ENCODE data around the gene PRPF40A.

The PRPF40A gene

GRCh38 chr2:152718909-152719645 is 1.8 kb upstream of the PRPF40A start:
- Histone ChIP-seq H3K36me3 (ENCODE audit: control insufficient read depth in 4 of 4, insufficient read depth in 4 of 4, low read length in 3 of 4) (peaks cover 8 to 19% (median 15%) of the 10 kb centered on the region in 4 experiments), H3K9me3 (ENCODE audit: control extremely low read depth in 1 of 5, control insufficient read depth in 4 of 5, insufficient read depth in 2 of 5, low read depth in 1 of 5, low read length in 4 of 5) (no peaks in the 10 kb centered on the region), H3K27me3 (replicated peaks in 2 of 5; ENCODE audit: control insufficient read depth in 4 of 5, insufficient read depth in 5 of 5, low read length in 4 of 5) (no peaks in the 10 kb centered on the region), H3K4me1 (ENCODE audit: control extremely low read depth in 1 of 4, control insufficient read depth in 4 of 4, insufficient read depth in 4 of 4, low read length in 3 of 4) (peaks cover 22 to 37% (median 31%) of the 10 kb centered on the region in 4 experiments), H3K4me3 (ENCODE audit: control insufficient read depth in 1 of 7, extremely low read depth in 1 of 7, insufficient read depth in 4 of 7, low read depth in 2 of 7, low read length in 6 of 7) (peak overlapping the region; percentile 90 to 100 (median 99)), H3K27ac (ENCODE audit: insufficient read depth in 1 of 2, low read depth in 1 of 2, low read length in 2 of 2, poor library complexity in 1 of 2, severe bottlenecking in 2 of 2) (peak overlapping the region; percentile 90 to 96)
- peak in 1 of 3 donors; percentile 51 for DNase-seq
- CTCF ChIA-PET: interaction anchor here (1.3 to 2.6 kb wide), 2 partner anchors 12 to 23 kb away, joined by 3 to 9 read pairs; no protein-coding TSS in a partner anchor
- POLR2A ChIA-PET: interaction anchor here (0.5 kb wide), 1 partner anchor 908 kb away, joined by 3 read pairs; no protein-coding TSS in a partner anchor
- 5% methylated on average over 15 of the region's 23 CpGs for WGBS (ENCODE audit: insufficient coverage)

DNA sequence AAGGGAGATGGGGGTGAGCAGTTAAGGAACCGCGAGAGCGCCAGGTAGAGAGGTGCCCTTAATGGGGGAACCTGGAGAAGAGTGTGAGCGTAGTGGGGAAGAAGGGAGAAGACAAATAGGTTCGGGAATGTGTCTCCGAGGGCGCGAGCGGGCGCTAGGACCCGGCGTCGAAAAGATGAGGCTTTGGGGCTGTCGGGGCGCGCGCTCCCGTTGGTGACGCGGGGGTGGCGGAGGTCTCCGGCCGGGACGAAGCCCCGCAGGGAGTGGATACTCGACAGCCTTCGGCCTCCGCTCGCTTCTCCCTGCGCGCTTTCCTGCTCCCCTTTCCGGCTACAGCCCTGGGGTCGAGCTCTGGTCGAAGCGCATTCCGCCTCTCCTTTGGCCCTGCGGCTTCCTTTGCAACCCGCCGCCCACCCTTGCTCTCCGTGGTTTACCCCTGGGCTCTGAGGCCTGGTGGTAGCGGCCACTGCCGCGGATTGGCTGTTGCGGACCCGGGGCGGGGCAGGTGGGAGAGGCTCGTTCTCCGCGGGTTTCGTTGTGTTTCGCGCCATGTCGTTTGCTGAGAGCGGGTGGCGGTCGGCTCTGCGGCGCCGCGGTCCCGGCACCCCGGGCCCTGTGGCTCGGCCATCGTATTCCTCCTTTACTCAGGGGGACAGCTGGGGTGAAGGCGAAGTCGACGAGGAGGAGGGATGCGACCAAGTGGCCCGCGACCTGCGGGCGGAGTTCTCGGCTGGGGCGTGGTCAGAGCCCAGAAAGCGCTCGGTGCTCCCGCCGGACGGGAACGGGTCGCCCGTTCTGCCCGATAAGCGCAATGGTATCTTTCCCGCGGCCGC is 1.0 kb upstream of the PRPF40A start, which contains the start of gene ARL6IP6:
Gene ARL6IP6, plus strand, starts transcription at position 545 of the 833 bp plus-strand sequence. Its CDS starts 5 bp downstream, at position 550.
- ChIA-PET POLR2A (no interaction called here), CTCF (interaction anchor here (1.3 to 4.2 kb wide), 3 partner anchors 13 to 24 kb away, joined by 3 to 40 read pairs (median 9); no protein-coding TSS in a partner anchor)
- DNase-seq: peak; percentile 91 to 96 (median 95)
- Histone ChIP-seq H3K27ac (ENCODE audit: insufficient read depth in 1 of 2, low read depth in 1 of 2, low read length in 2 of 2, poor library complexity in 1 of 2, severe bottlenecking in 2 of 2) (peak within 1 kb of the TSS; percentile 90 to 96), H3K4me3 (ENCODE audit: control insufficient read depth in 1 of 7, extremely low read depth in 1 of 7, insufficient read depth in 4 of 7, low read depth in 2 of 7, low read length in 6 of 7) (peak within 1 kb of the TSS; percentile 90 to 100 (median 99)), H3K9me3 (ENCODE audit: control extremely low read depth in 1 of 5, control insufficient read depth in 4 of 5, insufficient read depth in 2 of 5, low read depth in 1 of 5, low read length in 4 of 5) (no peaks in the 10 kb centered on the region), H3K4me1 (ENCODE audit: control extremely low read depth in 1 of 4, control insufficient read depth in 4 of 4, insufficient read depth in 4 of 4, low read length in 3 of 4) (peaks cover 22 to 37% (median 31%) of the 10 kb centered on the region in 4 experiments), H3K27me3 (replicated peaks in 2 of 5; ENCODE audit: control insufficient read depth in 4 of 5, insufficient read depth in 5 of 5, low read length in 4 of 5) (no peaks in the 10 kb centered on the region), H3K36me3 (ENCODE audit: control insufficient read depth in 4 of 4, insufficient read depth in 4 of 4, low read length in 3 of 4) (peaks cover 8 to 26% (median 20%) of the 10 kb centered on the region in 4 experiments)
- 0% methylated on average over 77 of the region's 87 CpGs for WGBS (ENCODE audit: insufficient coverage)

DNA sequence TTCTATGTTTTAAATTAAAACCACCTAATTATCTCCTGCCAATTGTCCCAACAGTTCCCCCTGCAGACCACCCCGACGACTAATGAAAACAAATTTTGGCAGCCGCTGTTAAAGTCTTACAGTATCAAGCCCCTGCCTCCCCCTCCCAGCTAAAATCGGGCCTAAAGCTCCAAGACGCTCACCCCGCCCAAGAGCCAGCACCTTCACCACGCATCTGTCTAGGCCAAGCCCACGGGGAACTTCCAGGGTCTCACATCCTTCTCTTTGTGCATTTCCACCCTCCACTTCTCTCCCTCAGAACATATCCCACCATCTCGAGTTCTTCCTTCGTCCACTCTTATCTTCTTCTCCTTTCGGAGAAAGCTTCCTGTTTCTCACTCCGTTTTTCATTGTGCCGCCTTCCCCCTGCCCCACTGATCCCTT is 445 bp downstream of the PRPF40A start:
- H3K27ac ChIP-seq (ENCODE audit: insufficient read depth in 1 of 2, low read depth in 1 of 2, low read length in 2 of 2, poor library complexity in 1 of 2, severe bottlenecking in 2 of 2): peak overlapping the region; percentile 95 to 96
- H3K9me3 ChIP-seq (ENCODE audit: control extremely low read depth in 1 of 5, control insufficient read depth in 4 of 5, insufficient read depth in 2 of 5, low read depth in 1 of 5, low read length in 4 of 5): no peaks in the 10 kb centered on the region
- WGBS (ENCODE audit: insufficient coverage): 0% methylated on average over 13 of the region's 13 CpGs
- H3K36me3 ChIP-seq (ENCODE audit: control insufficient read depth in 4 of 4, insufficient read depth in 4 of 4, low read length in 3 of 4): peaks cover 14 to 33% (median 25%) of the 10 kb centered on the region in 4 experiments
- peak; percentile 54 to 81 (median 77) for DNase-seq
- no peaks in the 10 kb centered on the region for H3K27me3 ChIP-seq (replicated peaks in 2 of 5; ENCODE audit: control insufficient read depth in 4 of 5, insufficient read depth in 5 of 5, low read length in 4 of 5)
- POLR2A ChIA-PET: interaction anchor here (1.4 kb wide), 1 partner anchor 11 kb away, joined by 6 read pairs; no protein-coding TSS in a partner anchor
- peak overlapping the region; percentile 90 to 100 (median 99) for H3K4me3 ChIP-seq (ENCODE audit: control insufficient read depth in 1 of 7, extremely low read depth in 1 of 7, insufficient read depth in 4 of 7, low read depth in 2 of 7, low read length in 6 of 7)
- CTCF ChIA-PET: interaction anchor here (0.5 to 4.2 kb wide), 7 partner anchors 11 to 687 kb away, joined by 3 to 40 read pairs (median 3); no protein-coding TSS in a partner anchor
- peaks cover 22 to 37% (median 29%) of the 10 kb centered on the region in 4 experiments for H3K4me1 ChIP-seq (ENCODE audit: control extremely low read depth in 1 of 4, control insufficient read depth in 4 of 4, insufficient read depth in 4 of 4, low read length in 3 of 4)

DNA sequence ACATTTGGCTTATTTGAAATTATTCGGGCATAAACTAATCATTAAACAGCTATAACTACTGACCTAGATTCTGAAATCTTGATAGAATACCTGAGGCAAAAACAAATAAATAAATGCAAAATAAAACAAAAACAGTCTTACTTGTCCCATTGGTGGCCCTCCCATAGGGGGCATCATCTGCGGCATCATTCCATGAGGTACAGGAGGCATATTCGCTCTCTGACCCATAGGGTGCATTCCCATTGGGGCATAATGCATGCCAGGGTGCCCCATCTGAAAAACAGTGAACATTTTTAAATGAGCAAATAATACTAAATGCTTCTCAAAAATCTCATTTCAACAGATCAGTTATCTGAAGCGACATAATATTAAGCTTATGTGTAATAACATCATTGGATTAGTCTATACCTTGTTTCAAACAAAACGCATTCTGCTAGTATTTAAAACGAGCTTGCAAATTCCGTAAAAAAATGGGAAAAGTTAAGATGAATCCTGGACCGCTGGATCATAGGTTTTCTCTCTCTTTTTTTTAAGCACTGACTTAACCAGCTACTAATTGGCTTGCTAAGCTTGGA is 1.3 kb downstream of the PRPF40A start:
- CTCF ChIA-PET: interaction anchor here (1.2 to 4.2 kb wide), 6 partner anchors 10 to 28 kb away, joined by 3 to 40 read pairs (median 6); no protein-coding TSS in a partner anchor
- WGBS (ENCODE audit: insufficient coverage): 64% methylated on average over 5 of the region's 8 CpGs
- POLR2A ChIA-PET: no interaction called here
- Histone ChIP-seq H3K9me3 (ENCODE audit: control extremely low read depth in 1 of 5, control insufficient read depth in 4 of 5, insufficient read depth in 2 of 5, low read depth in 1 of 5, low read length in 4 of 5) (no peaks in the 10 kb centered on the region), H3K36me3 (ENCODE audit: control insufficient read depth in 4 of 4, insufficient read depth in 4 of 4, low read length in 3 of 4) (peaks cover 17 to 39% (median 28%) of the 10 kb centered on the region in 4 experiments), H3K4me3 (ENCODE audit: control insufficient read depth in 1 of 7, extremely low read depth in 1 of 7, insufficient read depth in 4 of 7, low read depth in 2 of 7, low read length in 6 of 7) (peak overlapping the region in 6 of 7 experiments; percentile 90 to 100 (median 97)), H3K4me1 (ENCODE audit: control extremely low read depth in 1 of 4, control insufficient read depth in 4 of 4, insufficient read depth in 4 of 4, low read length in 3 of 4) (peaks cover 22 to 37% (median 28%) of the 10 kb centered on the region in 4 experiments), H3K27ac (ENCODE audit: insufficient read depth in 1 of 2, low read depth in 1 of 2, low read length in 2 of 2, poor library complexity in 1 of 2, severe bottlenecking in 2 of 2) (peak overlapping the region in 1 of 2 experiments; percentile 96), H3K27me3 (replicated peaks in 2 of 5; ENCODE audit: control insufficient read depth in 4 of 5, insufficient read depth in 5 of 5, low read length in 4 of 5) (no peaks in the 10 kb centered on the region)
- peak; percentile 65 to 80 (median 76) for DNase-seq

DNA sequence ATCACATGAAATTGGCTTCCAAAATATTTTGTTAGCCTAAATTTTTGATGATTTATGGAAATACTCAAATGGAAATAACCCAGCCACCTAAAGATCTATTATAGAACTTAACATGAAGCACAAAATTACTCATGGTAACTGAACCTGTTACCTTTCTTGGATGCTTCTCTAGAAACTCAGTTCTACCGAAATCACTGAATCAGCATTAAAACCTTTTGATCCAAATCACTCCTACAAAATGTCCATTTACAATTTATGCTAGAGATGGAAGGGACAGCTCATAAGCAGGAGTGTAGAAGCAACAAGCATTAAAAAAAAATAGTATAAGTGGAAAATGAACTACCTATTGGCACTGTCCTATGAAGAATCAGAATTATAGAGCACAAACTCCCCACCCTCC is 2.1 kb downstream of the PRPF40A start:
- WGBS (ENCODE audit: insufficient coverage): no CpG with 5 or more reads among the region's 1 CpG
- Histone ChIP-seq H3K4me1 (ENCODE audit: control extremely low read depth in 1 of 4, control insufficient read depth in 4 of 4, insufficient read depth in 4 of 4, low read length in 3 of 4) (peaks cover 18 to 31% (median 24%) of the 10 kb centered on the region in 4 experiments), H3K36me3 (ENCODE audit: control insufficient read depth in 4 of 4, insufficient read depth in 4 of 4, low read length in 3 of 4) (peaks cover 16 to 45% (median 35%) of the 10 kb centered on the region in 4 experiments), H3K27ac (ENCODE audit: insufficient read depth in 1 of 2, low read depth in 1 of 2, low read length in 2 of 2, poor library complexity in 1 of 2, severe bottlenecking in 2 of 2) (peak overlapping the region in 1 of 2 experiments; percentile 96), H3K9me3 (ENCODE audit: control extremely low read depth in 1 of 5, control insufficient read depth in 4 of 5, insufficient read depth in 2 of 5, low read depth in 1 of 5, low read length in 4 of 5) (no peaks in the 10 kb centered on the region), H3K27me3 (replicated peaks in 2 of 5; ENCODE audit: control insufficient read depth in 4 of 5, insufficient read depth in 5 of 5, low read length in 4 of 5) (no peaks in the 10 kb centered on the region), H3K4me3 (ENCODE audit: control insufficient read depth in 1 of 7, extremely low read depth in 1 of 7, insufficient read depth in 4 of 7, low read depth in 2 of 7, low read length in 6 of 7) (peak overlapping the region in 2 of 7 experiments; percentile 3 to 28)
- ChIA-PET POLR2A (no interaction called here), CTCF (interaction anchor here (1.2 to 4.2 kb wide), 5 partner anchors 10 to 24 kb away, joined by 5 to 40 read pairs (median 7); no protein-coding TSS in a partner anchor)
- no peak for DNase-seq

- peaks cover 0 to 8% (median 8%) of the 10 kb centered on the region in 4 experiments for H3K4me1 ChIP-seq (ENCODE audit: control extremely low read depth in 1 of 4, control insufficient read depth in 4 of 4, insufficient read depth in 4 of 4, low read length in 3 of 4)
- WGBS (ENCODE audit: insufficient coverage): no CpG with 5 or more reads among the region's 2 CpGs
- DNase-seq: no peak
- CTCF ChIA-PET: interaction anchor here (1.0 kb wide), 2 partner anchors 11 to 33 kb away, joined by 3 read pairs; no protein-coding TSS in a partner anchor
- H3K27ac ChIP-seq (ENCODE audit: insufficient read depth in 1 of 2, low read depth in 1 of 2, low read length in 2 of 2, poor library complexity in 1 of 2, severe bottlenecking in 2 of 2): no peak overlapping the region
- POLR2A ChIA-PET: no interaction called here
- H3K9me3 ChIP-seq (ENCODE audit: control extremely low read depth in 1 of 5, control insufficient read depth in 4 of 5, insufficient read depth in 2 of 5, low read depth in 1 of 5, low read length in 4 of 5): peaks cover 0 to 5% (median 3%) of the 10 kb centered on the region in 5 experiments
- no peak overlapping the region for H3K4me3 ChIP-seq (ENCODE audit: control insufficient read depth in 1 of 7, extremely low read depth in 1 of 7, insufficient read depth in 4 of 7, low read depth in 2 of 7, low read length in 6 of 7)
- H3K36me3 ChIP-seq (ENCODE audit: control insufficient read depth in 4 of 4, insufficient read depth in 4 of 4, low read length in 3 of 4): peaks cover 28 to 87% (median 57%) of the 10 kb centered on the region in 4 experiments
- no peaks in the 10 kb centered on the region for H3K27me3 ChIP-seq (replicated peaks in 2 of 5; ENCODE audit: control insufficient read depth in 4 of 5, insufficient read depth in 5 of 5, low read length in 4 of 5)
Measured at GRCh38 chr2:152710713-152711112, 6.5 kb downstream of the PRPF40A start.

All from common myeloid progenitor, CD34-positive (primary cell).